ENCODE measurements around the gene ABCB4.

GRCh38 chr7:87435546-87435945, 39.9 kb downstream of the ABCB4 start:
- TF ChIP-seq POLR2A (IDR thresholded peaks at IDR 0.05) = no peak
- TF ChIP-seq, protein P1, sequence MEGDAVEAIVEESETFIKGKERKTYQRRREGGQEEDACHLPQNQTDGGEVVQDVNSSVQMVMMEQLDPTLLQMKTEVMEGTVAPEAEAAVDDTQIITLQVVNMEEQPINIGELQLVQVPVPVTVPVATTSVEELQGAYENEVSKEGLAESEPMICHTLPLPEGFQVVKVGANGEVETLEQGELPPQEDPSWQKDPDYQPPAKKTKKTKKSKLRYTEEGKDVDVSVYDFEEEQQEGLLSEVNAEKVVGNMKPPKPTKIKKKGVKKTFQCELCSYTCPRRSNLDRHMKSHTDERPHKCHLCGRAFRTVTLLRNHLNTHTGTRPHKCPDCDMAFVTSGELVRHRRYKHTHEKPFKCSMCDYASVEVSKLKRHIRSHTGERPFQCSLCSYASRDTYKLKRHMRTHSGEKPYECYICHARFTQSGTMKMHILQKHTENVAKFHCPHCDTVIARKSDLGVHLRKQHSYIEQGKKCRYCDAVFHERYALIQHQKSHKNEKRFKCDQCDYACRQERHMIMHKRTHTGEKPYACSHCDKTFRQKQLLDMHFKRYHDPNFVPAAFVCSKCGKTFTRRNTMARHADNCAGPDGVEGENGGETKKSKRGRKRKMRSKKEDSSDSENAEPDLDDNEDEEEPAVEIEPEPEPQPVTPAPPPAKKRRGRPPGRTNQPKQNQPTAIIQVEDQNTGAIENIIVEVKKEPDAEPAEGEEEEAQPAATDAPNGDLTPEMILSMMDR (IDR thresholded peaks at IDR 0.05) = no peak

Data from lower leg skin (tissue), 3 donors.